NCI-H1694 (cell line): Measurements from ENCODE around the gene GNAL.
"Not testable (repeated sequence)": the region's sequence is repeated elsewhere in the genome, so short reads cannot be mapped to it uniquely, and the experiment has no call there.

Source experiments
- DNase-seq: peaks from one replicate; lab custom pipeline; 2025; lab: John Stamatoyannopoulos, UW

The GNAL gene

GRCh38 chr18:11906926-11907874 lies 218.1 kb downstream of the GNAL start:
- DNase-seq: no peak

- DNase-seq: peak; percentile 42
These were observed 219.4 kb downstream of the GNAL start, which contains the start of gene MPPE1 for GRCh38 chr18:11908182-11909060. Gene MPPE1 (minus strand): TSS chr18:11908317. CDS start chr18:11897264, 11,053 bp downstream.

- DNase-seq: no peak
These were observed 220.0 kb downstream of the GNAL start for GRCh38 chr18:11909061-11909455.

GRCh38 chr18:11909591-11910026 lies 220.5 kb downstream of the GNAL start:
- DNase-seq: no peak

- not testable (repeated sequence) for DNase-seq
These were observed 227.8 kb downstream of the GNAL start for GRCh38 chr18:11916880-11917279.

- not testable (repeated sequence) for DNase-seq
These were observed 230.5 kb downstream of the GNAL start for GRCh38 chr18:11919522-11919921.

GRCh38 chr18:11923450-11923849 lies 234.4 kb downstream of the GNAL start:
- no peak for DNase-seq

GRCh38 chr18:11925800-11926481 lies 236.9 kb downstream of the GNAL start:
- no peak for DNase-seq

- no peak for DNase-seq
These were observed 238.4 kb downstream of the GNAL start for GRCh38 chr18:11927497-11927896.

- DNase-seq: no peak
These were observed 243.3 kb downstream of the GNAL start for GRCh38 chr18:11932393-11932792.
